GM19467 (cell line): ENCODE measurements around the gene OGFR.
A peak's percentile ranks its signal among the peaks of the same experiment; 100 is the strongest.

Source experiments
- ATAC-seq: cut with Tn5 transposase; IDR thresholded peaks from one replicate; pipeline ENCODE4 v1.9.1; 2021; ENCODE audit warnings: mild to moderate bottlenecking, moderate library complexity; ENCODE audit not compliant: unreplicated experiment

The OGFR gene

DNA sequence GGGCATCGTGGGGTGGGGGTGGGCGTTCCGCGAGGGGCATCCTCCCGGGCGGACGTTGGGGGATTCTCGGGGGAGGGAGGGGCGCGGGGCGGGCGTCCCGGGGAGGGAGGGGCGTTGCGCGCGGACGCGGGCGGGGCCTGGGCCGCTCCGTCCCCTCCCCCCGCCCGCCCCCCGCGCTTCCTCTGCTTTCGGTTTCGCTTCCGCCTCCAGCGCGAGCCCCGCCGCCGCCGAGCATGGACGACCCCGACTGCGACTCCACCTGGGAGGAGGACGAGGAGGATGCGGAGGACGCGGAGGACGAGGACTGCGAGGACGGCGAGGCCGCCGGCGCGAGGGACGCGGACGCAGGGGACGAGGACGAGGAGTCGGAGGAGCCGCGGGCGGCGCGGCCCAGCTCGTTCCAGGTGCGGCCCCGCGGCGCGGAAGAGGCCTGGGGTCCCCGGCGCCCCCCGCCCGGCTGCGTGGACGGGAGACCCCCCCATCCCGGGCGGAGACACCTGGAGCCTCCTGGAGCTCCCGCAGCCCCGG is at the start of gene OGFR:
OGFR (plus strand) TSS at position 209 of the 528 bp plus-strand sequence; CDS start at position 234, 25 bp downstream.
- ATAC-seq, result peak; percentile 52

- no peak for ATAC-seq
These were observed 49.7 kb upstream of the OGFR start for GRCh38 chr20:62754991-62755356.

DNA sequence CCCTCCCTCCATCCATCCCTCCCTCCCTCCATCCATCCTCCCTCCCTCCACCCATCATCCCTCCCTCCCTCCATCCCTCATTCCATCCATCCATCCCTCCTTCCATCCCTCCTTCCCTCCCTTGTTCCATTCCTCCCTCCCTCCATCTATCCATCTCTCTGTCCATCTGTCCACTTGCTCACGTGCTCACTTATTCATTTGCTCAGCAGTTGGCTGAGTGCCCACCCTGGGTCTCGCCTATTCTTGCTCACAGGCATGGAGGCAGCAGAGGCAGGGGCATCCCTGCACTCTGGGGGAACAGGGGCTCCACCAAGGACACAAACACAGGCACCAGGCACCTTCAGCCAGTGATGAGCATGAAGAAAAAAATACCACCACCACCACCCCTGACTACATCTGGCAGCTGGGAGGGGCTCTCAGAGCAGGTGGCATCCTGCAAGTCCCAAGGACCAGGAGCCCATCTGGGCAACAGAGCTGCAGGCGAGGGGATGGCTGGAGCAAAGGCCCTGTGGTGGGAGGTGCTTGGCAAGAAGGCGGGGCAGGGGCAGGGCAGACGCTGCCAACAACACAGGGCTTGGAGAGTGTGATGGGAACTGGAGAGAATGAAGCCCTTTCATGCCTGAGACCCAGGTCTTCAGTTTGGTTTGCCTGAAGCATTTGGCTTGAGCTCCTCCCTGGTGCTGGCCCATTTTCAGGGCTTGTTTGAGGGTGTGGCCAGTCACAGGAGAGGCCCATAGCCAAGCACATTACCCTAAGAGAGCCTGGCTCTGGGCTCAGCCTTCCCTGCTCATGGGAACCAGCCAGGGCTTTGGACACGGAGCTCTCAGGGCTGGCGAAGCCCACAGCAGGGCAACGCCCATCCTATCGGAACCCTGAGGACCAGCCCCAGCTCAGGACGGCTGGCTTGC is 48.6 kb upstream of the OGFR start:
- no peak for ATAC-seq

DNA sequence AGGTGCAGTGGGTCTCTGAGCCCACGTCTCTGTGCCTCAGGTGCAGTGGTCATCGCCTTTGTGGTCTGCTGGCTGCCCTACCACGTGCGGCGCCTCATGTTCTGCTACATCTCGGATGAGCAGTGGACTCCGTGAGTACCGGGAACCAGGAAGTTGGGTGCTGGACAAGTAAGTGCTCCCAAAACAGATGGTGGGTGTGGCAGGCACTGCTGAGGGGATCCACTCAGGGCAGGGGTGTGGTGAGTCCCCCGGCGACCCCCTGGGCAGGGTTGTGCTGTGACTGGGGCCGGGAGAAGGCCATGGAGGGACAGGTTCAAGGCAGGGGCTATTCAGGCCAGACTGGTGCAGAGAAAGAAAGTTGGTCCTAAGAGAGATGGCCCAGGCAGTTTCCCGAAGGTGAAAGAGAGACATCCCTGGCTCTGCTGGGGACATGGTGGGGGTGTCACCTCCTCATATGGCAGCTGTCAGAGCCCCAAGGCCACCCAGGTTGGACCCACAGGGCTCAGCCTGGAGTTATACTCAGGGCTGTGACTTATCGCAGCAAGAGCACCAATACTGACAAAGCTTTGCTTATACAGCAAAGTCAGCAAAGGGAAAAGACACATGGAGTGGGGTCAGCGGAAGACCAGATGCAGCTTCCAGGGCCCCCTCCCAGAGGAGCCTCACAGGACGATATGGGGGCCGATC is 46.3 kb upstream of the OGFR start:
- ATAC-seq, result no peak

DNA sequence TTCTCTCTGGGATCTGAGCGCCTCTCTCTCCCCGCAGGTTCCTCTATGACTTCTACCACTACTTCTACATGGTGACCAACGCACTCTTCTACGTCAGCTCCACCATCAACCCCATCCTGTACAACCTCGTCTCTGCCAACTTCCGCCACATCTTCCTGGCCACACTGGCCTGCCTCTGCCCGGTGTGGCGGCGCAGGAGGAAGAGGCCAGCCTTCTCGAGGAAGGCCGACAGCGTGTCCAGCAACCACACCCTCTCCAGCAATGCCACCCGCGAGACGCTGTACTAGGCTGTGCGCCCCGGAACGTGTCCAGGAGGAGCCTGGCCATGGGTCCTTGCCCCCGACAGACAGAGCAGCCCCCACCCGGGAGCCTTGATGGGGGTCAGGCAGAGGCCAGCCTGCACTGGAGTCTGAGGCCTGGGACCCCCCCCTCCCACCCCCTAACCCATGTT is 44.6 kb upstream of the OGFR start:
- ATAC-seq, result no peak

GRCh38 chr20:62760471-62760855 is 44.2 kb upstream of the OGFR start:
- no peak for ATAC-seq

GRCh38 chr20:62760856-62761758 is 43.5 kb upstream of the OGFR start:
- ATAC-seq, result no peak

GRCh38 chr20:62761759-62762131 is 42.9 kb upstream of the OGFR start:
- ATAC-seq, result no peak

DNA sequence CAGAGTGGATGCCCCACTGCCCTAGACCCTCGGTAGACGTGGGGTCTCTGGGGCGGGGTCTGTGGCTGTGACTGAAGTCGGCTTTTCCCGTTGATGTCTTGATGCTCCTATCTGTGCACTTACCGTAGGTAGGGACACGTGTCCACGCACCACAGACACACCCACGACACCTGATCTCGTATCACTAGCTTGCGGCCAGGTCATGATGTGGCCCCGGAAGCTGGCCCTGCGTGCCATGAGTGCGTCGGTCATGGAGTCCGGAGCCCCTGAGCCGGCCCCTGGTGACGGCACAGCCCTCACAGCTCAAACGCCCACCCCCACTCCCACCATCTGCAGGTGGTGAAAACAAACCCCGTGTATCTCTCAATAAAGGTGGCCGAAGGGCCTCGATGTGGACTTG is 42.3 kb upstream of the OGFR start:
- ATAC-seq, result no peak

GRCh38 chr20:62762801-62763368 is 41.8 kb upstream of the OGFR start:
- no peak for ATAC-seq

DNA sequence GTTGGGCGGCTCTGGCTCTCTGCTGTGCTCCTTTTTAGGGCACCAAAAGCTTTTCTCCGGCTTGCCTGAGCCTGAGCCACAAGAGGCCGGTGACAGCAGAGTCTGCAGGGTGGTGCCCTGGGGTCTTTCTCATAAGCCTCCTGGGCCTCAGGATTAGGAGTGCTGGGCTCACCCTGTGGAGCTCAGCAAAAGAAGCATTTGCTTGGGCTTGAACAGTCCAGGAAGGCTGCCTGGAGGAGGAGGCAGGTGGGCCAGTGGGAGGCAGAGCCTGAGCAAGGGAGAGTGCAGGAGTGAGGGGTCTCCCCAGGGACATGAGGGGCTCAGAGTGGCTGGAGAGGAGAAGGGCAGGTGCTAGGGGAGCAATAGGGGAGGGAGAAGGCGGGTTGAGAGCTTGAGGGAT is 41.2 kb upstream of the OGFR start:
- ATAC-seq, result no peak

DNA sequence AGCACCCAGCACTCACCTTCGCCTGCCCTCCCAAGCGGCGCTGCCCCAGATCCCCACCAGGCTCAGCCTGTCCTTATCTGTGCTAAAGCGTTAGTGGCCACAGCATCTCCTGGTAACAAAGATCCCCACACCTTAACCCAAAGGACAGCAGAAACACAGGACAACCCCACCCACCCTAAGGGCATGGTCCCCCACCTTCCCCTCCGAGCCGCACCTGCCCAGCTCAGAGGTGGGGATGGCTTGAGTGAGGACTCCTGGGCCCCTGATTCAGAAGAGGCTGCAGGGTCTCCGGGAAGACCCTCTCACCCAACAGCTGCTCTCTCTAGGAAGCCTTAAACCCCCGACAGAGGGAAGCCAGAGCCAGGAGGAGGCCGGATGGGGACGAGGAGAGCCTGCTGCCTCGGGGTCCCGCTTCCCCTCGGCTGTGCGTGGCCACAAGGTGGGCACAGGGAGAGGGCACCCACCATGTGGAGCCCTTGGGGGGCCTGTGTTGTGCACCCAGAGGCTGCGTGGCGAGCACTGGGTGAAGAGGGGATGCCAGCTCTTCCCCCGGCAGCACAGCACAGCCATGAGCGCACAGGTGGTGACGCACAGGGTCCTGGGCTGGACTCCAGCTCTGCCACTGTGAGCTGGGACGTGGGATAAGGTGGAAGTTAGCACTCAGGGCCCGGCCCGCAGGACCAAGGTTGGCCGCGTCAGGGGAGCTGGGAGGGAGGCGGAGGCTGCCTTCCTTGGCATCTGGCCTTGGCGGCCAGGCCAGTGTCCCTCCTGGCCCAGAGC is 40.3 kb upstream of the OGFR start:
- no peak for ATAC-seq

- ATAC-seq, result no peak
These were observed 39.6 kb upstream of the OGFR start for GRCh38 chr20:62765021-62765420.

DNA sequence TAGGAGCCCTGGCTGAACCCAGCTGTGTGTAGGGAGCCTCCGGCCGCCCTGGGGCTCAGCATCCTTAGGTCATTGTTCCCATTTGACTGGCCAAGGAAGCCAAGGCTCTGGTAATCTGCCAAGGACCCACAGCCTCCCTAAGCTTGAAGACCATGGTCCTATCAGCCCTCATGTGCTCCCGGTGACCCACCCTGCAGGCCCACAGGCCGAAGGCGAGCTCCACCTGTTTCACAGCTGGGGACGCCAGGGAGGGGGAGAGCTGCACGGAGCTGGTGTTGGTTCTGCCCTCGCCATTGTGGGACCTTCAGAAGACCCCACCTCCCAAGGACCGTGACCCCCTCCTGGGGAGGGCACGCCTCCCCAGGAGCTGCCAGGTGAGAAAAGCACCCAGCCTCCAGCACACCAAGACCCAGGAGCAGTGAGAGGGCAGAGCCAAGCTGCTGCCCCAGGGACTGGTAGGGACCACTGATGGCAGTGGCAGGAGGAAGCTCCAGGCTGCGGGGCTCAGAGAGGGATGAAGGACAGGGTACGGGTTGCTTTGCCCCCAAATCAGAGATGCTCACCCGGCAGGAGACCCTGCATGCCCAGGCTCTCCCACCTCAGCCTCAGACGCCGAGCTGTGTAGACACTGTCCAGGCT is 39.1 kb upstream of the OGFR start:
- no peak for ATAC-seq

DNA sequence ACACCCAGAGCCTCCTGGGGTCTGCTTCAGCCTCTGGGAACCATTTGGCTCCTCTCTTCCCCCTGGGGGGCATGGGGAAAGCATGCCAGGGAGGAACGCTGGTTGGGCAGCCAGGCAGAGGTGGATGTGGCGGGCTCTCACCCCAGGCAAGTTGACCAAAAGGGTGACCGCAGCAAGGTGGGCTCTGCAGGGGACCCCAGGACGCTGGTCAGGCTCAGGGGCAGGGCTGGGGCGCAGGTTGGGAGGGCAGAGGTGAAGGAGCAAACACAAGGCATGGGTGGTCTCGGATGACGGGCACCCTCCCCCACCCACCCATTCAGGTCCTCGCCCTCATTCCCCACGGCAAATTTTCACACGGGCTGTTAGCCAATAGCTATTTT is 38.6 kb upstream of the OGFR start:
- ATAC-seq, result no peak

- no peak for ATAC-seq
These were observed 37.9 kb upstream of the OGFR start for GRCh38 chr20:62766716-62767115.

GRCh38 chr20:62768234-62768546 is 36.4 kb upstream of the OGFR start:
- ATAC-seq, result no peak

GRCh38 chr20:62768551-62769287 is 35.9 kb upstream of the OGFR start:
- ATAC-seq, result no peak
